Epithelial cell of proximal tubule (primary cell): Measurements from ENCODE around the gene RPS15. TPM values are rescaled to one million over a fixed set of nuclear protein-coding genes. Genes with fewer than 3 reads are reported as not detected.
A peak's percentile ranks its signal among the peaks of the same experiment; 100 is the strongest.
"Not testable (repeated sequence)": the region's sequence is repeated elsewhere in the genome, so short reads cannot be mapped to it uniquely, and the experiment has no call there.

ENCODE experiments used
- DNase-seq: peaks from one replicate; pipeline ENCODE4 v3.0.0-alpha.2; 2011; ENCODE audit warnings: low read depth
- H3K4me3 ChIP-seq: 2 replicates; pipeline ENCODE4 v1.5.1; 2011; ENCODE audit warnings: low read depth, mild to moderate bottlenecking, low read length
- CTCF ChIP-seq: conservative IDR thresholded peaks from 2 replicates; pipeline ENCODE4 v1.5.1; 2012; ENCODE audit warnings: low read depth, mild to moderate bottlenecking, low read length
- total RNA-seq: library from RNA; depleted of rRNA; stranded (reverse); fragments of >200 nt; gene quantifications from 2 replicates; pipeline ENCODE4 v1.2.3, GENCODE V29; 2015

Gene RPS15
- total RNA-seq, 1 donor from 2014 or later: 3,361 TPM

DNA sequence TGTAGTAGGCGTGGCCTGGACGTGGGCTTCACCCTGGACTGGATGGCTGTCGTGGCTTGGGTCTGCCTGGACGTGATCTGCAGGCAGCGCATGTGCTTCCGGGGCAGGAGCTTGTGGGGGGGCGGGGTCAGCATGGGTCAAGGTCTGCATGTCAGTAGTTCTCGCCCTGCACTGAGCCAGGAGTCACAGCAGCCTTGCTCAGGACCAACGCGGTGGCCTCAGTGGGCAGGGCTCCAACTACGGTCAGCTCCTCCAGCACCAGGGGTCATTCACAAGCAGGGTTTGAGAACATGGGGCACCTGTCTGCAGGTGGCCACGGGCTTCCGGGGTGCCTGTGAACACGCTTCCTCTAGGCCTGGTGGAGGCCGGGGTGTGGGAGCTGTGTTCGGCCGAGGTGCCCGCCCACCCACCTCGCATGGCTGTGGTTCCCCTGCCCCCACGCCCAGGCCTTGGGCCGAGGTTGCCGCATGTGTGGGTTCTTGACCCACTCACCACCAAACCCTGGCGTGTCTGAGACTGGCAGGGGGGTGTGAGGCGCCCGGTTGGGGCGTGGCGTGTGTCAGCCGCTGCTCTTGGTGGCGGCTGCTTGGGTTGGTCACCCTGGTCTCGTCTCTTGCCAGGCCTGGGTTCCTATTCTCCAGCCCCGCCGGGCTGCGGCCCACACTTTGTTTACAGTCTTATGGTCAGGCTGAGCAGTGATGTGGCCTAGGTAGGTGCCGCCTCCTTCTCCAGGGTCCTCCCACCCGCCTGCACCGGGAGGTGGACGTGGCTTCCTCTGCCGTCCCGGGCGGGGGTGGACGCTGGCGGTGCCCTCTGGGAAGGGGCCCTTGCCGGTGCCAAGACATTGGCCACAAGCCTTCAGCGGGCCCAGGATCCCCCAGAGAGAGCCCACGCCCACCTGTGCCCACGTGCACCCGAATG lies 4.8 kb upstream of the RPS15 start:
- DNase-seq: no peak
- TF ChIP-seq CTCF: no peak
- H3K4me3 ChIP-seq: no peak overlapping the region

DNA sequence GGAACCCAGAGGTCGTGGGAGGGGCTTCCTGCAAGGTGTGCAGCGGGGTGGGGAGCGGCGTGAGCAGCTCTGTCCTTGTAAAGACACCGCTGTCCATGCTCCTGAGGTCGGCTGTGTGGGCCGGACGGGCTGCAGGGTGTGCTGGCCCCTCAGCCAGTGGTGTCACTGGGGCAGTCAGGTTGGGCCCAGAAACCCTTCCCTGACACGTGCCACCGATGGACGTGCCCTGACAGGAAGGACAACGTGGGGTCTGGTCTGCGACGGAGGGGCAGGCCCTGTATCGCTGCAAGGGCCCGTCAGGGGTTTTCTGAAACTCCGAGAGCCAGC lies 4.2 kb upstream of the RPS15 start:
- no peak for TF ChIP-seq CTCF
- H3K4me3 ChIP-seq: no peak overlapping the region
- no peak for DNase-seq

DNA sequence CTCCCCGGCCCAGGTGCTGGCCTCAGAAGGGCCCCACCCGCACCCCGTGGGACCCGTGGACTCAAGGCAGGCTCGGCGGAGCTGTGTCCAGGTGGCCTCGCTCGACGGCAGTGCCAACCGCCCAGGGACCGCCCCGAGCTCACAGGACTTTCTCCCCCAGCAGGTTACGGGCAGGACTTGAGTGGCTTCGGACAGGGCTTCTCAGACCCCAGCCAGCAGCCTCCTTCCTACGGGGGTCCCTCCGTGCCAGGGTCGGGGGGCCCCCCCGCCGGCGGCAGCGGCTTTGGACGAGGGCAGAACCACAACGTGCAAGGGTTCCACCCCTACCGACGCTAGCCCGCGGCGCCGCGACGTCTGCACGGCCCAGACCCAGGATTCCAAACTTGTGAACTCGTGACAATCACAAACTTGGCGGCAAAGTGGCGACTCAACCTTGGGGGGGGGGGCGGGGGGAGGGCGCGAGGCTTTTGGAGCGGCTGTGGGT lies 3.6 kb upstream of the RPS15 start:
- H3K4me3 ChIP-seq: no peak overlapping the region
- DNase-seq: no peak
- TF ChIP-seq CTCF: no peak

DNA sequence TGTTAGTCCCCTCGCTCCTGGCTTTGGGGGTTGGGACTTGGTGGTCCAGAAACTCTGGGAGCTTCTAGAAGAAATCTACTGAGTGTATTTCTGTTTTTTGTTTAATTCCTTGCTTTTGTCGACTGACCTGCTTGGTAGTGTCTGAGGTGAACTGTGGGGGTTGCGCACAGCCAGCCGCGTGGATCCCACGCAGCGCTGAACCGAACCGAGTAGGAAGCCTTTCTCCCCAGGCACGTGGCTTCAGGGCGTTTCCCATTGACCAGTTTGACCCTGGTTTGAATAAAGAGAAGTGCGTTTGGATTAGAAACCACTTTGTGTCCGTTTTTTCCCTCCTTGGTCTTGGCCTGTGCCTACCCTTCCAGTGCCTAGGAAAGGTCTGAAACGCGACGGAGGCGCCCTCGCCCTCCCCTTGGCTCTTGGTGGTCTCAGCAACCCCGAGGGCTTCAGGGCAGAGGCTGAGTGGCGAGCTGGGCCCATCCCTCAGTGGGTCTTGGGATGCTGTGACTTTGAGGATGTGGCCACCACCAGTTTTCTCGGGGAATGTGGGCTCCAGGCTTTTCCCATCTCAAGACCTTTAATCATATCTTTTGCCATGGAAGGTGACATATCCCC lies 2.7 kb upstream of the RPS15 start:
- TF ChIP-seq CTCF: no peak
- no peak for DNase-seq

DNA sequence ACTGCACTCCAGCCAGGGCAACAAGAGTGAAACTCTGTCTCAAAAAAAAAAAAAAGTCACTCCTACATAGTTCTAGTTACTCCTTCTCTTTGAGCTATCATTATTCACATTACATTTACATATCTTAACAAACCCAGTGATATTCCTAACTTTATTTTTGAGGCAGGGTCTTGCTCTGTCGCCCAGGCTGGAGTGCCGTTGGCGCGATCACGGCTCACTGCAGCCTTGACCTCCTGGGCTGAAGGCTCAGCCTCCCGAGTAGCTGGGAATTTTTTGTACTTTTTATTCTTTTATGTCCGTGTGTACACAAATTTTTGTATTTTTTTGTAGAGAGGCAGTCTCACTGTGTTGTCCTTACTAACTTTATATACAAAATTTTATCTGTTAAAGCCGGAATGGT lies 587 bp upstream of the RPS15 start:
- no peak for DNase-seq
- TF ChIP-seq CTCF: no peak
- H3K4me3 ChIP-seq: peak overlapping the region; percentile 78

More for the DNA sequence above, 2.7 kb upstream of the RPS15 start:
- no peak overlapping the region for H3K4me3 ChIP-seq

- peak overlapping the region; percentile 78 for H3K4me3 ChIP-seq
- DNase-seq: no peak
- TF ChIP-seq CTCF: no peak
These were observed 748 bp downstream of the RPS15 start for GRCh38 chr19:1438933-1439354.

DNA sequence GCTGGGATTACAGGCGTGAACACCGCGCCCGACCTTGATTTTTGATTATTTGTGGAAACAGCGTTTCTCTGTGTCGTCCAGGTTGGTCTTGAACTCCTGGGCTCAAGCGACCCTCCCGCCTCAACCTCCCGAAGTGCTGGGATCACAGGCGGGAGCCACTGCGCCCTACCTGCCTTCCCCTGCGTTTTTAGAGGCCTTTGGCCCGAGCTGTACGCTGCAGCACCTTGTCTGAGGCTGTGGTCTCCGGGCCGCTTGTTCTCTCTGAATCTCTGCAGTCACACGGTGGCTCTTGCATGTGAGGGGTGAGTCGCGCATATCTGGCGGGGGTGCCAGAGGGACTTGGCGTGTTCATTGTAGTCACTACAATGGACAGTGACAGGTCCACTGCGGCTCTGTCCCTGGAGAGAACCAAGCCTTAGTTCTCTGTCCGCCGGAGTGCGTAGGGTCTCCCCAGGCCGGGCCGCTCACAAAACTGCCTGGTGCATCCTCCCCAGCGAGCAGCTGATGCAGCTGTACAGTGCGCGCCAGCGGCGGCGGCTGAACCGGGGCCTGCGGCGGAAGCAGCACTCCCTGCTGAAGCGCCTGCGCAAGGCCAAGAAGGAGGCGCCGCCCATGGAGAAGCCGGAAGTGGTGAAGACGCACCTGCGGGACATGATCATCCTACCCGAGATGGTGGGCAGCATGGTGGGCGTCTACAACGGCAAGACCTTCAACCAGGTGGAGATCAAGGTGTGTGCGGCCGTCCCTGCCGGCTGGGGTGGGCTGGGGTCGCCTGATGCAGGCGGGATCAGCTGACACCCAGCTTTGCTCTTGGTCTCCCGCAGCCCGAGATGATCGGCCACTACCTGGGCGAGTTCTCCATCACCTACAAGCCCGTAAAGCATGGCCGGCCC lies 1.6 kb downstream of the RPS15 start:
- H3K4me3 ChIP-seq: peak overlapping the region; percentile 78
- DNase-seq: not testable (repeated sequence)
